ENCODE measurements around the gene KCNK4.
A peak's percentile ranks its signal among the peaks of the same experiment; 100 is the strongest.

The KCNK4 gene

DNA sequence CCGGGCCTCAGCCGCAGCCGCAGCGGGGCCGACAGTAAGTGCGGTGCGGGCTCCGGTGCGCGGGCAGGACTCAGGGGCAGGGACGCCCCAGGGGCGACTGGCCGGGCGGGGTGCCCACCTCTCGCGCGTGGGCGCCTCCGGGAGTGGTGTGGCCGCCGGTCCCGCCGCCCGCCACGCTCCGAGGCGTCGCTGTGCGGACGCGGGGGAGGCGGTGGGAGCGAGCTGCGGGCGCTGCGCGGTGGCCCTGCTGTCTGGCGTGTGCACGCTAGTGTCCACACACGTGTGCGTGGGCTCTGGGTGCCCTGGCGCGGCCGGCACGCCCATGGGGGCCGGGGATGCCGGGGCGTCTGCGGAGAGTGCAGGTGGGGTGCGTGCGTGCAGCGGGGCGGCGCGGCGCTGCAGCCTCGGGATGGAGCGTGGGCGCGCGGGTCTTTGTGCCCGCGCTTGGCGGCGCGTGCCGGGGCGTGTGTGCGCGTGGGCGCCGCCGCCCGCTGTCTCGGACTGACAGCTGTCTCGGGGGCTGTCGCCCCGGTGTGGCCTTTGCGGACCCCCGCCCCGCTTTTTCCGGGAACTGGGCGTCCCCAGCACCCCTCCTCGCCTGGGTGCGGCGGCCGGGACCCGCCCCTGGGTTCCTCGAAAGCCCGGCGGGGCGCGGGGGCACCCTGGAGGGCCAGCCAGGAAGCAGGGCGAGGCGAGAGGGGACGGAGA, 804 bp downstream of the KCNK4 start:
- ChIA-PET POLR2A (no interaction called here), CTCF (interaction anchor here (1.4 to 6.1 kb wide), 2 partner anchors 11 to 21 kb away, joined by 4 to 45 read pairs; partner anchors contain the start of genes CATSPERZ and ESRRA)
- DNase-seq: peak in 1 of 3 donors; percentile 40
- H3K27ac ChIP-seq (ENCODE audit: insufficient read depth in 1 of 2, low read depth in 1 of 2, low read length in 2 of 2, poor library complexity in 1 of 2, severe bottlenecking in 2 of 2): no peak overlapping the region
- peaks cover 0 to 17% (median 15%) of the 10 kb centered on the region in 4 experiments for H3K4me1 ChIP-seq (ENCODE audit: control extremely low read depth in 1 of 4, control insufficient read depth in 4 of 4, insufficient read depth in 4 of 4, low read length in 3 of 4)
- H3K36me3 ChIP-seq (ENCODE audit: control insufficient read depth in 4 of 4, insufficient read depth in 4 of 4, low read length in 3 of 4): peaks cover 0 to 2% (median 0%) of the 10 kb centered on the region in 4 experiments
- WGBS (ENCODE audit: insufficient coverage): under 1% methylated on average over 88 of the region's 96 CpGs
- H3K27me3 ChIP-seq (replicated peaks in 2 of 5; ENCODE audit: control insufficient read depth in 4 of 5, insufficient read depth in 5 of 5, low read length in 4 of 5): peaks cover 14 to 75% (median 37%) of the 10 kb centered on the region in 5 experiments
- peak overlapping the region; percentile 10 to 62 (median 48) for H3K4me3 ChIP-seq (ENCODE audit: control insufficient read depth in 1 of 7, extremely low read depth in 1 of 7, insufficient read depth in 4 of 7, low read depth in 2 of 7, low read length in 6 of 7)
- H3K9me3 ChIP-seq (ENCODE audit: control extremely low read depth in 1 of 5, control insufficient read depth in 4 of 5, insufficient read depth in 2 of 5, low read depth in 1 of 5, low read length in 4 of 5): no peaks in the 10 kb centered on the region

DNA sequence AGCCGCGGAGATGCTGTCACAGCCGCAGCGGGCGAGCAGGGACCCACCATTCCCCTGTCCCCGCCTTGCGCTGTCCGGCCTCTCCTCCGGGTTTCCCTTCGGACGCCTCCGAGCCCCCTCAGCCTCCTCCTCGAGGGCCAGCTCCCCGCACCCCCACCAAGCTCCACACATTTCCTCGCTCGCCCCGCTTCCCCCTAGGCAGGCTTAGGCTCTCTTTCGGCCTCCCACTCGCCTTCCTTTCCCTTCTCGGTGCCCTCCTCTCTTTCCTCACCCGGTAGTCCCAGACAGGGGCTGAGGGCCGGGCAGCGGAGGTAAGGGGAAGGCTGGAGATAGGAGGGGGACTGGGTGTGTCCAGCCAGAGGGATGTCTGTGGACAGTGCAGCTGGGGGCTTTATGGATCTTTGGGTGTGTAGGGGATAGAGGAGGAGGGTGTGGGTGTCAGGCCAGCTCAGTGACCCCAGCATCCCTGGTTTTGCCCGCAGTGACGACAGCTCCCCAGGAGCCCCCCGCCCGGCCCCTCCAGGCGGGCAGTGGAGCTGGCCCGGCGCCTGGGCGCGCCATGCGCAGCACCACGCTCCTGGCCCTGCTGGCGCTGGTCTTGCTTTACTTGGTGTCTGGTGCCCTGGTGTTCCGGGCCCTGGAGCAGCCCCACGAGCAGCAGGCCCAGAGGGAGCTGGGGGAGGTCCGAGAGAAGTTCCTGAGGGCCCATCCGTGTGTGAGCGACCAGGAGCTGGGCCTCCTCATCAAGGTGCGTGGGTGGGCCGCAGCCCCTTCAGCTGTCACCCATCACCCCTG, 1.6 kb downstream of the KCNK4 start:
- ChIA-PET POLR2A (no interaction called here), CTCF (interaction anchor here (1.4 to 6.1 kb wide), 2 partner anchors 10 to 22 kb away, joined by 4 to 45 read pairs; partner anchors contain the start of genes CATSPERZ and ESRRA)
- peak overlapping the region in 6 of 7 experiments; percentile 10 to 62 (median 40) for H3K4me3 ChIP-seq (ENCODE audit: control insufficient read depth in 1 of 7, extremely low read depth in 1 of 7, insufficient read depth in 4 of 7, low read depth in 2 of 7, low read length in 6 of 7)
- H3K27me3 ChIP-seq (replicated peaks in 2 of 5; ENCODE audit: control insufficient read depth in 4 of 5, insufficient read depth in 5 of 5, low read length in 4 of 5): peaks cover 14 to 83% (median 44%) of the 10 kb centered on the region in 5 experiments
- peaks cover 0 to 23% (median 18%) of the 10 kb centered on the region in 4 experiments for H3K4me1 ChIP-seq (ENCODE audit: control extremely low read depth in 1 of 4, control insufficient read depth in 4 of 4, insufficient read depth in 4 of 4, low read length in 3 of 4)
- H3K27ac ChIP-seq (ENCODE audit: insufficient read depth in 1 of 2, low read depth in 1 of 2, low read length in 2 of 2, poor library complexity in 1 of 2, severe bottlenecking in 2 of 2): no peak overlapping the region
- peaks cover 0 to 2% (median 0%) of the 10 kb centered on the region in 4 experiments for H3K36me3 ChIP-seq (ENCODE audit: control insufficient read depth in 4 of 4, insufficient read depth in 4 of 4, low read length in 3 of 4)
- 40% methylated on average over 29 of the region's 42 CpGs for WGBS (ENCODE audit: insufficient coverage)
- no peak for DNase-seq
- no peaks in the 10 kb centered on the region for H3K9me3 ChIP-seq (ENCODE audit: control extremely low read depth in 1 of 5, control insufficient read depth in 4 of 5, insufficient read depth in 2 of 5, low read depth in 1 of 5, low read length in 4 of 5)

DNA sequence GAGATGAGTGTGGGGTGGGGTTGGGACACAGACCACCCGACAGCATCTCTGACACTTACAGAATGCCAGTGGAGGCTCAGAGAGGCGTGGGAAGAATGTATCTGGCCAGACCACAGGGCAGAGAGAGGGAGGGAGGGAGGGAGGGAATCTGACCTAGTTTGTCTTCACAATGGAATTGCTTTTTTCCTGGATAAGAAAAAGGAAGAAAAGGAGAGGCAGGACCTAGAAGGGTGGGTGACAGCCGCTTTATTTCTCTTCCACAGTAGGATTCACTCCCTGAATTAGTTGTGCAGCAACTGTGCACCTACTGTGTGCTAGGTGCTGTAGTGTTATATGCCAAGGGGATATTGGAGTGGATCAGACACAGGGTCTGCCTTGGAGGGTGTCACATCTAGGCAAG, 3.7 kb downstream of the KCNK4 start:
- CTCF ChIA-PET: interaction anchor here (0.7 to 2.4 kb wide), 6 partner anchors 31 to 1735 kb away, joined by 3 to 6 read pairs (median 3); no protein-coding TSS in a partner anchor
- Histone ChIP-seq H3K4me1 (ENCODE audit: control extremely low read depth in 1 of 4, control insufficient read depth in 4 of 4, insufficient read depth in 4 of 4, low read length in 3 of 4) (peaks cover 0 to 39% (median 28%) of the 10 kb centered on the region in 4 experiments), H3K27me3 (replicated peaks in 2 of 5; ENCODE audit: control insufficient read depth in 4 of 5, insufficient read depth in 5 of 5, low read length in 4 of 5) (peaks cover 14 to 99% (median 61%) of the 10 kb centered on the region in 5 experiments), H3K9me3 (ENCODE audit: control extremely low read depth in 1 of 5, control insufficient read depth in 4 of 5, insufficient read depth in 2 of 5, low read depth in 1 of 5, low read length in 4 of 5) (no peaks in the 10 kb centered on the region), H3K4me3 (ENCODE audit: control insufficient read depth in 1 of 7, extremely low read depth in 1 of 7, insufficient read depth in 4 of 7, low read depth in 2 of 7, low read length in 6 of 7) (no peak overlapping the region), H3K36me3 (ENCODE audit: control insufficient read depth in 4 of 4, insufficient read depth in 4 of 4, low read length in 3 of 4) (no peaks in the 10 kb centered on the region), H3K27ac (ENCODE audit: insufficient read depth in 1 of 2, low read depth in 1 of 2, low read length in 2 of 2, poor library complexity in 1 of 2, severe bottlenecking in 2 of 2) (no peak overlapping the region)
- DNase-seq: no peak
- POLR2A ChIA-PET: interaction anchor here (0.7 kb wide), 1 partner anchor 90 kb away, joined by 4 read pairs; no protein-coding TSS in a partner anchor
- WGBS (ENCODE audit: insufficient coverage): 81% methylated on average over 3 of the region's 3 CpGs

DNA sequence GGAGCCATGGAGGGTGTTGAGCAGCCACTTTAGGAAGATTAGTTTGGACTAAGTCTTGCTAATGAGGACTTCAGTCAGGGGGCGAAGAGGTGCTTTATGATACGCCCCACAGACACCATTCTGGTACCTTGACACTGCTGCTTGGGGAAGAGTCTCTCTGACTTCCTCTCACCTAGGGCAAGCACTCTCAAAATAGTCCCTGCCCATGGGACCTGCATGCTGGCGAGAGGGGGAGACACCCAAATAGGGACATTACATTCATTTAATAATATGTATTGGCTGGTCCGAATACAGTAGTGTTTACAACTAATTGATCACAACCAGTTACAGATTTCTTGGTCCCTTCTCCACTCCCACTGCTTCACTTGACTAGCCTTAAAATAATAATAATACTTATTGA, 4.7 kb downstream of the KCNK4 start:
- ChIA-PET CTCF (interaction anchor here (0.7 to 2.4 kb wide), 6 partner anchors 32 to 1736 kb away, joined by 3 to 6 read pairs (median 3); no protein-coding TSS in a partner anchor), POLR2A (interaction anchor here (1.1 kb wide), 1 partner anchor 25 kb away, joined by 6 read pairs; no protein-coding TSS in a partner anchor)
- no peak overlapping the region for H3K27ac ChIP-seq (ENCODE audit: insufficient read depth in 1 of 2, low read depth in 1 of 2, low read length in 2 of 2, poor library complexity in 1 of 2, severe bottlenecking in 2 of 2)
- 100% methylated on average over 2 of the region's 4 CpGs for WGBS (ENCODE audit: insufficient coverage)
- peaks cover 0 to 49% (median 38%) of the 10 kb centered on the region in 4 experiments for H3K4me1 ChIP-seq (ENCODE audit: control extremely low read depth in 1 of 4, control insufficient read depth in 4 of 4, insufficient read depth in 4 of 4, low read length in 3 of 4)
- no peaks in the 10 kb centered on the region for H3K36me3 ChIP-seq (ENCODE audit: control insufficient read depth in 4 of 4, insufficient read depth in 4 of 4, low read length in 3 of 4)
- H3K9me3 ChIP-seq (ENCODE audit: control extremely low read depth in 1 of 5, control insufficient read depth in 4 of 5, insufficient read depth in 2 of 5, low read depth in 1 of 5, low read length in 4 of 5): no peaks in the 10 kb centered on the region
- H3K4me3 ChIP-seq (ENCODE audit: control insufficient read depth in 1 of 7, extremely low read depth in 1 of 7, insufficient read depth in 4 of 7, low read depth in 2 of 7, low read length in 6 of 7): no peak overlapping the region
- peaks cover 14 to 99% (median 64%) of the 10 kb centered on the region in 5 experiments for H3K27me3 ChIP-seq (replicated peaks in 2 of 5; ENCODE audit: control insufficient read depth in 4 of 5, insufficient read depth in 5 of 5, low read length in 4 of 5)
- no peak for DNase-seq

DNA sequence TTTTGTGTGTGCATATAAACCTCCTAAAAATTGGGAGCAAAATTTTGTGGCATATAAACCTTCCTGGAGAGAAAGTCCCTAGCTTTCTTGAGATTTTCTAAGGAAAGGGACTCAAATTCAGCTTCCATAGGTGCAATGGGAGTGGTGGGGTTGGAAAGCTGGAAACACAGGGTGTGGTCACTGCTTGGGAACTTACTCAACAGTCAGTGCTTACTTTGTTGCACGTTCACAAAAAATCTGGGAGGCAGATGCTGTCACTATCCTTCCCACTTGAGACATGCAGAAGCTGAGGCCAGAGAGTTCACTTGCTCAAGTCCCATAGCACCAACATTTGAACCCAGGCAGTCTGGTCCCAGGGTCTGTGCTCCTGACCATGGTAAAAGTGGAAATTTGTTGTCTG, 5.1 kb downstream of the KCNK4 start:
- H3K27me3 ChIP-seq (replicated peaks in 2 of 5; ENCODE audit: control insufficient read depth in 4 of 5, insufficient read depth in 5 of 5, low read length in 4 of 5): peaks cover 14 to 95% (median 62%) of the 10 kb centered on the region in 5 experiments
- no peaks in the 10 kb centered on the region for H3K36me3 ChIP-seq (ENCODE audit: control insufficient read depth in 4 of 4, insufficient read depth in 4 of 4, low read length in 3 of 4)
- no peak overlapping the region for H3K27ac ChIP-seq (ENCODE audit: insufficient read depth in 1 of 2, low read depth in 1 of 2, low read length in 2 of 2, poor library complexity in 1 of 2, severe bottlenecking in 2 of 2)
- 22% methylated on average over 1 of the region's 1 CpG for WGBS (ENCODE audit: insufficient coverage)
- H3K9me3 ChIP-seq (ENCODE audit: control extremely low read depth in 1 of 5, control insufficient read depth in 4 of 5, insufficient read depth in 2 of 5, low read depth in 1 of 5, low read length in 4 of 5): no peaks in the 10 kb centered on the region
- H3K4me1 ChIP-seq (ENCODE audit: control extremely low read depth in 1 of 4, control insufficient read depth in 4 of 4, insufficient read depth in 4 of 4, low read length in 3 of 4): peaks cover 0 to 50% (median 40%) of the 10 kb centered on the region in 4 experiments
- H3K4me3 ChIP-seq (ENCODE audit: control insufficient read depth in 1 of 7, extremely low read depth in 1 of 7, insufficient read depth in 4 of 7, low read depth in 2 of 7, low read length in 6 of 7): no peak overlapping the region
- POLR2A ChIA-PET: interaction anchor here (1.1 kb wide), 1 partner anchor 26 kb away, joined by 6 read pairs; no protein-coding TSS in a partner anchor
- CTCF ChIA-PET: interaction anchor here (1.1 to 2.9 kb wide), 4 partner anchors 12 to 90 kb away, joined by 3 to 10 read pairs (median 5); partner anchors contain the start of genes BAD, FERMT3, PRDX5 and TRMT112
- no peak for DNase-seq

DNA sequence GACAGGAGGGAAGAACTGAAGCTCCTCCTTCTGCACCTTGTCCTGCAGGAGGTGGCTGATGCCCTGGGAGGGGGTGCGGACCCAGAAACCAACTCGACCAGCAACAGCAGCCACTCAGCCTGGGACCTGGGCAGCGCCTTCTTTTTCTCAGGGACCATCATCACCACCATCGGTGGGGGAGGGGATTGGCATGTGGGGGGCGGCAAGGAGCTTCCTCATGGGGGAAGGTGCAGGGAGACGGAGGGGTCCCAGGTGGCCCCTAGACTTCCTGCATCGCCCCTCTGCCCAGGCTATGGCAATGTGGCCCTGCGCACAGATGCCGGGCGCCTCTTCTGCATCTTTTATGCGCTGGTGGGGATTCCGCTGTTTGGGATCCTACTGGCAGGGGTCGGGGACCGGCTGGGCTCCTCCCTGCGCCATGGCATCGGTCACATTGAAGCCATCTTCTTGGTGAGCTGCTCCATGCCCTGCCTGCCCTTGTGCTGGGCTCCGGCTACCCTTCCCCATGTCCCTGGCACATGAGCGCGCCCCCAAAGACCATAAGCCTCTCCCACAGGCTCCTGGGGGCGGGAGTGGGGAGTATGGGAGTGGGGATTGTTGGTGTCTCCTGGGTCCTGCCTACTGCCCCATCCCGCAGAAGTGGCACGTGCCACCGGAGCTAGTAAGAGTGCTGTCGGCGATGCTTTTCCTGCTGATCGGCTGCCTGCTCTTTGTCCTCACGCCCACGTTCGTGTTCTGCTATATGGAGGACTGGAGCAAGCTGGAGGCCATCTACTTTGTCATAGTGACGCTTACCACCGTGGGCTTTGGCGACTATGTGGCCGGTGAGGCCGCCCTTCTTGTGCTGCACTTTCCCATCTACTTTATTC, 6.0 kb downstream of the KCNK4 start:
- Histone ChIP-seq H3K9me3 (ENCODE audit: control extremely low read depth in 1 of 5, control insufficient read depth in 4 of 5, insufficient read depth in 2 of 5, low read depth in 1 of 5, low read length in 4 of 5) (no peaks in the 10 kb centered on the region), H3K27me3 (replicated peaks in 2 of 5; ENCODE audit: control insufficient read depth in 4 of 5, insufficient read depth in 5 of 5, low read length in 4 of 5) (peaks cover 14 to 93% (median 65%) of the 10 kb centered on the region in 5 experiments), H3K4me1 (ENCODE audit: control extremely low read depth in 1 of 4, control insufficient read depth in 4 of 4, insufficient read depth in 4 of 4, low read length in 3 of 4) (peaks cover 0 to 41% (median 33%) of the 10 kb centered on the region in 4 experiments), H3K27ac (ENCODE audit: insufficient read depth in 1 of 2, low read depth in 1 of 2, low read length in 2 of 2, poor library complexity in 1 of 2, severe bottlenecking in 2 of 2) (no peak overlapping the region), H3K36me3 (ENCODE audit: control insufficient read depth in 4 of 4, insufficient read depth in 4 of 4, low read length in 3 of 4) (no peaks in the 10 kb centered on the region), H3K4me3 (ENCODE audit: control insufficient read depth in 1 of 7, extremely low read depth in 1 of 7, insufficient read depth in 4 of 7, low read depth in 2 of 7, low read length in 6 of 7) (no peak overlapping the region)
- ChIA-PET CTCF (interaction anchor here (0.8 to 2.9 kb wide), 7 partner anchors 13 to 91 kb away, joined by 3 to 10 read pairs (median 4); partner anchors contain the start of genes BAD, FERMT3, PRDX5 and TRMT112), POLR2A (interaction anchor here (0.5 to 1.1 kb wide), 2 partner anchors 21 to 26 kb away, joined by 5 to 6 read pairs; no protein-coding TSS in a partner anchor)
- DNase-seq: no peak
- 5% methylated on average over 27 of the region's 34 CpGs for WGBS (ENCODE audit: insufficient coverage)
